Activated CD4-positive, alpha-beta T cell treated with anti-CD3 and anti-CD28 coated beads, Interleukin-2, amount 10 ng/mL, durations not matched to agents 24 days and 14 days (primary cell): Measurements from ENCODE around the gene TCP11L2. TPM values are rescaled to one million over a fixed set of nuclear protein-coding genes. Genes with fewer than 3 reads are reported as not detected.

ENCODE experiments used
- DNase-seq: peaks from one replicate; pipeline ENCODE4 v3.0.0; 2022
- H3K27ac Mint-ChIP-seq: one replicate; pipeline ENCODE4 v1.8.0; 2022; ENCODE audit warnings: mild to moderate bottlenecking, mixed read lengths
- H3K27me3 Mint-ChIP-seq: one replicate; pipeline ENCODE4 v1.8.0; 2022; ENCODE audit warnings: mixed read lengths
- H3K36me3 Mint-ChIP-seq: one replicate; pipeline ENCODE4 v1.8.0; 2022; ENCODE audit warnings: low read depth, mild to moderate bottlenecking, mixed read lengths
- H3K4me1 Mint-ChIP-seq: one replicate; pipeline ENCODE4 v1.8.0; 2021; ENCODE audit warnings: mixed read lengths
- H3K4me3 Mint-ChIP-seq: one replicate; pipeline ENCODE4 v1.8.0; 2022; ENCODE audit warnings: mild to moderate bottlenecking, moderate library complexity, mixed read lengths
- H3K9me3 Mint-ChIP-seq: one replicate; pipeline ENCODE4 v1.8.0; 2021; ENCODE audit warnings: mixed read lengths
- intact Hi-C: fragments of 100-400 bp; cut with micrococcal nuclease; formaldehyde crosslinking; loops from one replicate; pipeline ENCODE4 v1.15.1; 2023
- total RNA-seq: library from RNA; stranded (reverse); gene quantifications from 2 replicates; pipeline ENCODE4 v1.2.3, GENCODE V29; 2022

The TCP11L2 gene
- total RNA-seq, 1 donor from 2014 or later = 3.2 TPM

DNA sequence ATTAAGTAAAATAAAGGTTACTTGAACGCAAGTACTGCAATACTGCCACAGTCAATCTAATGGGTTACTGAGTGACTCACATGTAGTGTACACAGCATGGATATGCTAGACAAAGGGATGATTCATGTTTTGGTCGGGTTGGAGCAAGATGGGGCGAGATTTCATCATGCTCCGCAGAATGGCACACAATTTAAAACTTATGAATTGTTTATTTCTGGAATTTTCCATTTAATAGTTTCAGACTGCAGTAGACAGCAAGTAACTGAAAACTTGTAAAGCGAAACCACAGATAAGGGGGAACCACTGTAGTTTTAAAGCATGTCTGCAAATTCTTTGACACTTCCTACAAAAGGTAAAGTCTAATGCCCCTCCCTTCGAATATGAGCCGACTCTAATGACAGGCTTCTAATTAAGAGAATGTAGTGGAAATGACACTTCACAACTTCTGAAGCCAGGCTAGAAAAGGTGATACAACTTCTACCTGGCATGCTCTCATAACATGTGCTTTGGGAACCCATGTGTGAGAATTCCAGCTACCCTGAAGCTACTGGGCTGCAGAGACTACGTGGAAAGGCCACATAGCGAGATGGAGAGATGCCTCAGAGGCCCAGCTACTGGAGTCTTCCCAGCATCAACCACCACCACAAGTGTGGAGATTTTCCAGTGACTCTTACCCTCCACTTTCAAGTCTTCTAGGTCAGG is 13.9 kb upstream of the TCP11L2 start:
- H3K27me3 Mint-ChIP-seq = peaks cover 4% of the 10 kb centered on the region
- H3K36me3 Mint-ChIP-seq = no peaks in the 10 kb centered on the region
- H3K27ac Mint-ChIP-seq = peak overlapping the region; percentile 49
- H3K4me3 Mint-ChIP-seq = no peak overlapping the region
- no peaks in the 10 kb centered on the region for H3K9me3 Mint-ChIP-seq
- no peak for DNase-seq
- H3K4me1 Mint-ChIP-seq = peaks cover 12% of the 10 kb centered on the region
- intact Hi-C loops = no loop called here

DNA sequence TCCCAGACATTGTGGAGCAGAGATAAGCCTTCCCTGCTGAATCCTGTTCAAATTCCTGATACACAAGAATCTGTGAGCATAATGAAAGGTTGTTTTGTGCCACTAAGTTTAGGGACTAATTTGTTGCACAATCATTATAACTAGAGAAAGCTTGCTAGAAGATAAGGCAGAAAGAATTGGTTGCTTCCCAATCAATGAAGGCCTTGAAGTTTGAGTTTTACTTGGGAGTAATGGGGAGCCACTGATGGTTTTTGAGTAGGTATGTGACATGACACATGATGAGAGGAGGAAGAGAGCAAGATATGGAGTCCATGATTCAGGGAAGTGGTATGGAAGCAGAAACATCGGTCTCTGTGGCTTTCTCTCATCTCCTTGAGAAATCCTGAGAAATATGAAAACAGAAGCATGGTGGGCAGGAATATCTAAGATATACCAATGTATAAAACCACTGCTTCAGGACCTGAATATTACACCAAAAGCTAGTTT is 13.3 kb upstream of the TCP11L2 start:
- H3K27ac Mint-ChIP-seq = no peak overlapping the region

DNA sequence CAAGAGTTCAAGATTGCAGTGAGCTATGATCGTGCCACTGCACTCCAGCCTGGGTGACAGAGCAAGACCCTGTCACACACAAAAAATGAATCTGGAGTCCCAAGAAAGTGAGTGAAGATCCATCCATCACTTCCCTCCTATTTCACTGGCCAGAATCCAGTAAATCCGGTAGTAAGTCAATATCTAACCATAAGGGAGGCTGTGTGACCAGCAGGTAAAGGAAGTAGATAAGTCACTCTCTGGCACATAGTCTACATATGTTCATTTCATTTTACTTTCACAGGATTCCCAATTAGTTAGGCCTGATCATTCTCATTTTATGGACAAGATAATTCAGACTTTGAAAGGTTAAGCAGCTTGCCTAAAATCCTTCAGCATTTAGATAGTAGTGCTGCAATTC is 11.9 kb upstream of the TCP11L2 start:
- H3K4me1 Mint-ChIP-seq = peaks cover 4% of the 10 kb centered on the region
- H3K9me3 Mint-ChIP-seq = no peaks in the 10 kb centered on the region
- H3K36me3 Mint-ChIP-seq = no peaks in the 10 kb centered on the region
- H3K27ac Mint-ChIP-seq = no peak overlapping the region
- no peak overlapping the region for H3K4me3 Mint-ChIP-seq
- no peak for DNase-seq
- H3K27me3 Mint-ChIP-seq = no peaks in the 10 kb centered on the region
- intact Hi-C loops = no loop called here

More for the DNA sequence above, 13.3 kb upstream of the TCP11L2 start:
- H3K4me1 Mint-ChIP-seq = peaks cover 12% of the 10 kb centered on the region
- no peaks in the 10 kb centered on the region for H3K9me3 Mint-ChIP-seq
- H3K36me3 Mint-ChIP-seq = no peaks in the 10 kb centered on the region
- no peak overlapping the region for H3K4me3 Mint-ChIP-seq
- intact Hi-C loops = no loop called here
- DNase-seq = no peak
- peaks cover 3% of the 10 kb centered on the region for H3K27me3 Mint-ChIP-seq

DNA sequence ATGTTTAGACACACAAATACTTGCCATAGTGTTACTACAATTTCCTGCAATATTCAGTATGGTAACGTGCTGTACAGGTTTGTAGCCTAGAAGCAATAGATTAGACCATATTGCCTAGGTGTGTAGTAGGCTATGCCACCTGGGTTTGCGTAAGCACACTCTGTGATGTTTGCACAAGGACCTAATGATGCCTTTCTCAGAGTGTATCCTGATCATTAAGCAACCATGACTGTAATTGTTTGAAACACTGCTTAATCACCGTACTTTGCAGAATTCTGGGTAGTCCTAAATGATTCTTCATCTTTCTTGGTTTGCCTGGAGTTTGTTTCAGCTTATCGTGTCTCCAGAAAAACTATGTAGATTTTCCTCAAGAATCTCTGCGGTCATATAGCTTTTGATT is 11.2 kb upstream of the TCP11L2 start:
- peaks cover 4% of the 10 kb centered on the region for H3K4me1 Mint-ChIP-seq
- H3K36me3 Mint-ChIP-seq = no peaks in the 10 kb centered on the region
- H3K9me3 Mint-ChIP-seq = no peaks in the 10 kb centered on the region
- H3K27ac Mint-ChIP-seq = no peak overlapping the region
- no peak for DNase-seq
- intact Hi-C loops = no loop called here
- H3K4me3 Mint-ChIP-seq = no peak overlapping the region
- H3K27me3 Mint-ChIP-seq = no peaks in the 10 kb centered on the region

DNA sequence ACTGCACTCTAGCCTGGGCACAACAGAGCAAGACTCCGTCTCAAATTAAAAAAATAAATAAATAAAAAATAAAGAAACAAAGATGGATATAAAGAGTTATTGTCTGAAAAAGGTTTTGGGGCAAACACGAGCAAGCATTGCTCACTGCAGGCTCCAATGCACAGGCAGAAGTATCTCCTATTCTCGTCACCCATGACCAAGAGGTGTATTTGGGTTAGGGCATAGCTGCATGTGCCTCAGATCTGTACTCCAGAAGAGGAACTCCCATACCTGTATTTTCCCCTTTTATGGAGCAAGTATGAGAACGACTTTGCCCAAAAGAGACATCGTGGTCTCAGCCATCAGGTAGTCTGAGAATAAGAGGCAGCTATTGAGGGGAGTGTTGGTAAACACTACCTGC is 10.2 kb upstream of the TCP11L2 start:
- peaks cover 4% of the 10 kb centered on the region for H3K4me1 Mint-ChIP-seq
- DNase-seq = no peak
- no peak overlapping the region for H3K27ac Mint-ChIP-seq
- intact Hi-C loops = no loop called here
- H3K36me3 Mint-ChIP-seq = no peaks in the 10 kb centered on the region
- H3K9me3 Mint-ChIP-seq = peaks cover under 1% of the 10 kb centered on the region
- H3K27me3 Mint-ChIP-seq = no peaks in the 10 kb centered on the region
- no peak overlapping the region for H3K4me3 Mint-ChIP-seq

DNA sequence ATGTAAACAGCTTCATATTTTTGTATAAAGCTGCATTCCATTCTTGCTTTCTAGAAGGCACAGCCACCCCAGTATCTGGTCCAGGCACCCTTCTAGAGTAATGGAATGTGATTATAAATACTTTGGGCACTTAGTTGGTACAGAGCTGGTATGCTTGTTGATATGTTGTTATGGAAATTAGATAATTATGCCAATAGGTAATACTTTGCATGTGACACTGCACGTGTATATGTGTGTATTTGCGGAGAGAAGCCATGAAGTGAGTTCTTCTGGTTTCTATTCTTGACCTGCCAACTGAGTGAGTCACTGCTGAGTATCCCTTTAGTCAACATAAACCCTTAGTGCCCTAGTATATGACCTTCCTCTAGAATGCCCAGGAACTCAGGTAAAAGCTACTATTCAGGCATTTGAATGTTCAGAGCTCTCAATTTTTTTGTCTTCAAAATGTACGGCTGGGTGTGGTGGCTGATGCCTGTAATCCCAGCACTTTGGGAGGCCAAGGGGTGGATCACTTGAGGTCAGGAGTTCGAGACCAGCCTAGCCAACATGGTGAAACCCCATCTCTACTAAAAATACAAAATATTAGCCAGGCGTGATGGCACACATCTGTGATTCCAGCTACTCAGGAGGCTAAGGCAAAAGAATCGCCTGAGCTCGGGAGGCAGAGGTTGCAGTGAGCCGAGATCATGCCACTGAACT is 6.2 kb upstream of the TCP11L2 start:
- intact Hi-C loops = no loop called here
- Mint-ChIP-seq H3K4me1 (peaks cover 9% of the 10 kb centered on the region), H3K4me3 (no peak overlapping the region), H3K9me3 (peaks cover 4% of the 10 kb centered on the region), H3K36me3 (no peaks in the 10 kb centered on the region), H3K27me3 (no peaks in the 10 kb centered on the region), H3K27ac (no peak overlapping the region)
- no peak for DNase-seq

DNA sequence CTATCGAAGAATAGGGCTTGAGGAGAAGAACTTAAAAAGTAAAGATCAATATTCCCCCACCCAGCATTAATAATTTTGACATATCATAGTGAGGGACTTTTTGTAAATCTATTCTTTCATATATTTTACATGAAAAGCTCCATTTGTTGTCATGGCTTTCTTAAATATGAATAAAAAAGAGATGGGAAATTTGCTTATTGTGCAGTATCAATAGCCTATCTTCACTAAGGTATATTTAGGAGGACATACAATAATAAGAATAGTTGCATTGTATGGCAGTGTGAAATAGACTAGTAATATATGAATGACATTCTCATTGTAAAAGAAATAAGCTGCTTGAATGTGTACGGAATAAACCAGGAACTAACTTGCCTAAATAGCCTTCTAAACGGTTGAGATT is 5.5 kb upstream of the TCP11L2 start:
- Mint-ChIP-seq H3K9me3 (peaks cover 4% of the 10 kb centered on the region), H3K27me3 (no peaks in the 10 kb centered on the region)

DNA sequence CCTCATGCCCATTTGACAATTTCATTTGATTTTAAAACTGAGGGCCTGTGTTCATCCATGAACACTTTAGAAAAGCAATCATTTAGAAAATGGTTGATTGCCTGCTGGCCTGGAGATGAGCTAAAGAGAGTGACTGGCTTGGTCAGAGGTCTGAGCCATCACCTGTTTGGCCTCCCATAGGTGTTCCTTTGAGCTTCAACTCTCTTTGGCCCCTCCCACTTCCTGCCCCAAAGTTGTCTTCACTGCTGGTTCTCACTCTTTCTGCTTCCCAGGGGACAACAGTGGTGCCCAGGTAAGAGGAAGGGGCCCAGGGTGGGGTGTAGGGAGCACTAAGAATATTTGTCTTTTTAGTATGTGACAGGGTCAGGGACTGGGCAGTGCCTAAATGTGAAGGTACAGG is 4.9 kb upstream of the TCP11L2 start:
- intact Hi-C loops = no loop called here
- Mint-ChIP-seq H3K4me3 (no peak overlapping the region), H3K9me3 (peaks cover 4% of the 10 kb centered on the region), H3K27me3 (no peaks in the 10 kb centered on the region), H3K27ac (no peak overlapping the region), H3K36me3 (peaks cover 2% of the 10 kb centered on the region), H3K4me1 (peaks cover 18% of the 10 kb centered on the region)
- no peak for DNase-seq

More for the DNA sequence above, 5.5 kb upstream of the TCP11L2 start:
- intact Hi-C loops = no loop called here
- no peak overlapping the region for H3K4me3 Mint-ChIP-seq
- DNase-seq = no peak
- peaks cover 16% of the 10 kb centered on the region for H3K4me1 Mint-ChIP-seq
- H3K27ac Mint-ChIP-seq = no peak overlapping the region
- H3K36me3 Mint-ChIP-seq = no peaks in the 10 kb centered on the region

DNA sequence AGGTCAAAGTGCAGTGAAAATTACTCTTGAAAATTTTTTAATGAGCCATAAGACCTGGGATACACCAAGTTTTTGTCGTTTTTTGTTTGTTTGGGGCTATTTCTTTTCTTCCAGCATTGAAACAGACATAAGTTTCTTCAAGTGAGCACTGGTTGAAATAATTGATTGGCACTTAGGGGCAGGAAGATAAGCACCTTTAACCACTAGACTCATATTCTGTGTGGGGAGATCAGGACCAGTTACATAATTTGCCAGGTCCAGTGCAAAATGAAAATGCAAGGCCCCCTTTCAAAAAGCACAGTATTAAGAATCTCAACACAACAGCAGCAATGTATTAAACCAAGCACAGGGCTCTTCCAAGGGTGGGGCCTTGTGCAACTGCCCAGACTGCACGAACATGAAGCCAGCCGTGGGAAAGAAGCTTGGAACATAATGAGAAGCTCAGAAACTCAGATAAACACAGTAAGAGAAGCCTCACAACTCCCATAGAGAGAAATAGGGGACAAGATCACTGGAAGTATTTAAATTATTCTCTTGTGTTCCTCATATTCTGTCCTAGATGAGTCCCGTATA is 3.2 kb upstream of the TCP11L2 start:
- H3K4me1 Mint-ChIP-seq = peaks cover 25% of the 10 kb centered on the region
- no peaks in the 10 kb centered on the region for H3K27me3 Mint-ChIP-seq
- no peak overlapping the region for H3K4me3 Mint-ChIP-seq
- intact Hi-C loops = no loop called here
- no peak for DNase-seq
- H3K27ac Mint-ChIP-seq = no peak overlapping the region
- peaks cover 4% of the 10 kb centered on the region for H3K9me3 Mint-ChIP-seq
- peaks cover 2% of the 10 kb centered on the region for H3K36me3 Mint-ChIP-seq

DNA sequence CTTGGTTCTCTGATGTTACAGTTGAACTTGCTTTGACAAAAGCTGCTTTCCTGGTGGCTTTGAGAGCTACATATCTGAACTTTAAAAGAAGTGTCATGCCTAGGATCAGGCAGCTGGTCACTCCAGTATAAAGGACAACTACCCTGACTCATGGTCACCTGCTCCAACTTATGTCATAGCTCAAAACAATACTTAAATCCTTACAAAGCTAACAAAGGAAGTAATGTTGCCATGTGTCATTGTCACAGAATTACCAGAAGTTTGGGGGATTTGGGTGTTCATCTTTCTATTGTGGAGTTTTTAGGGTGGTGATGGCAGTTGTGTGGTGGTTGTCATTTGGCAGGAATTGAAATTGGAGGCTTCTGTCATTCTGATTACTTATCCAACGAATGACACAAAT is 1.8 kb upstream of the TCP11L2 start:
- DNase-seq = no peak
- Mint-ChIP-seq H3K4me1 (peaks cover 37% of the 10 kb centered on the region), H3K27ac (peak overlapping the region; percentile 3), H3K9me3 (peaks cover 4% of the 10 kb centered on the region), H3K4me3 (peak overlapping the region; percentile 36), H3K27me3 (no peaks in the 10 kb centered on the region), H3K36me3 (peaks cover 2% of the 10 kb centered on the region)
- intact Hi-C loops = loop anchor here (5.0 kb wide), 3 partner anchors 472 to 968 kb away; partner anchors contain the start of genes C12orf75, RIC8B and TMEM263

DNA sequence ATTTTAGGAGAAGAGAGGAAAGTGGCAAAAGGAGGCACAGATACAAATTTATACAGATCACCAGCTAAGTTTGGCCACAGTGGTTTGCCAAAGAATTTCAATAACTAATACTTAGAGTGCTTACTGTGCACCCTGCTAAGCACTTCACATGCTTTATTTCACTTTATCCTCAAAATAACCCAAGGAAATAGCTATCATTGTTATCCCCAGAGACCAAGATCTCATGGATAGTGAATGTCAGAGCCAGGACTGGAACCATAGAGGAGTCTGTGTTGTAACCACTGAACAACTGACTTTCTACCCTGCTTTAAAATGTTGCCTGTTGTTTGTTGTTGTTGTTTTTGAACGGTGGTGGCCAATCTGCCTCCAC is 1.3 kb upstream of the TCP11L2 start:
- peak overlapping the region; percentile 93 for H3K27ac Mint-ChIP-seq
- H3K27me3 Mint-ChIP-seq = no peaks in the 10 kb centered on the region
- peaks cover 4% of the 10 kb centered on the region for H3K9me3 Mint-ChIP-seq
- intact Hi-C loops = loop anchor here (5.0 kb wide), 3 partner anchors 471 to 969 kb away; partner anchors contain the start of genes C12orf75, RIC8B and TMEM263
- peak overlapping the region; percentile 85 for H3K4me3 Mint-ChIP-seq
- no peak for DNase-seq
- H3K4me1 Mint-ChIP-seq = peaks cover 38% of the 10 kb centered on the region
- H3K36me3 Mint-ChIP-seq = peaks cover 2% of the 10 kb centered on the region

DNA sequence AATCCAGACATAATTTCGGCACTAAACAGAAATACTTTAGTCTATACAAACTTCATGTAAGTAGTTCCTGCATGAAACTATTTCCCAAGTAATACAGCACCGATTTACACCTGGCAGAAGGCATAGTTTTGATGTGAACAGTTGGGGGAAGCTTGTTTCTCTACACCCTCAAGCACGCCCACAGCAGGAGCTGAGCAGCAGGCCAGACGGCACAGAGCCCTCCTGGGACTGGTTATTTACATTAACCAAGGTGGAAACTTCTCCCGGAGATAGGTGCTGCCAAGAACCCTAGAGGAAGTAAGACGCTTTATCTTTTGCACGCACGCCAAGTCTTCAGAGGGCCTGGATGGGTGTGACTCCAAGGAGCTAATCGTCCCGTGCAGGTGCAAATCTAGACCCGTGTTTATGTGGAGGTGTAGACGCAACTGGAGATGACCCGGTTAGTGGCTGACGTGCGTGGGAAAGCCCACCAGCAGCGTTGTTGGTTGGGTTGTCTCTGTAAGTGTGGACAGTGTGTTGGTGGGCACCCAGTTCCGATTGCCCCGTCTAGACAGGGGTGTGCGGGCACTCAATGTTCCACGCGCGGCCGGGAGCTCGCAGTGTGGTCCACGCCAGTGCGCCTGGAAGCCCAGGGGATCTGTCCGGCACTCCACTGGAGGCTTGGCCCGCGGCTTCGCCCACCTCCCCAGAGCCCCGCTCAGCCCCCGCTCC is 767 bp upstream of the TCP11L2 start:
- H3K4me3 Mint-ChIP-seq = peak overlapping the region; percentile 85
- no peaks in the 10 kb centered on the region for H3K27me3 Mint-ChIP-seq
- H3K9me3 Mint-ChIP-seq = peaks cover 4% of the 10 kb centered on the region
- H3K36me3 Mint-ChIP-seq = peaks cover 2% of the 10 kb centered on the region
- intact Hi-C loops = loop anchor here (2.0 to 5.0 kb wide), 5 partner anchors 53 to 969 kb away; partner anchors contain the start of genes C12orf75, CKAP4, CRY1 and RIC8B
- H3K27ac Mint-ChIP-seq = peak overlapping the region; percentile 93
- peaks cover 39% of the 10 kb centered on the region for H3K4me1 Mint-ChIP-seq
- peak; percentile 89 for DNase-seq

DNA sequence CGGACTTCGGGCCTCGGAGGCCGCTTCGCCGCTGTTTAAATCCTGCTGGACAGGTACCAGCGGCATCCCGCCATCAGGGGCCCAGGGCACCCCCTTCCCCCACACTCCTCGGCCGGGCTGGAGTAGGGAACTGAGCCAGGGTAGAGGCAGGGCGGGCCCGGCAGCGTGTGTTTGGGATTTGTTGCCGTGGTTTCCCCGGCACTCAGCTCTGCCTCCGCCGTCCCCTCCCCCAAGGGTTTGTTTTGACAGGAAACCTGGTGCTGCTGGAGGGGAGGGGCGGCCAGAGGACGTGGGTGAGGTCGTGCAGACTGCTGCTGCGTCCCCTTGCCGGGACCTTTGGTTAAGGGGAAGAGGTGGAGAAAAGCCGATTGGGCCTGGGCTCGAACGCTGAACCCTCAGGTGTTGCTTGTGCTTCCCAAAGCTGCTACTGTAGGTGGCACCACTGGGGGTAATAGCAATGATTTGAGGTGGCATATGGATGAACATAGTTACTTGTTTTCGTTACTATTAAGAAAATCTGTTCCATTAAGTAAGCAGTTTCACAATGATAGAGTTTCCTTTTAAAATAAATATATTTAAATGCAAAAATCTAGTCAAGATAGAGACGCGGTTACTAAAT is 778 bp downstream of the TCP11L2 start:
- Mint-ChIP-seq H3K4me1 (peaks cover 37% of the 10 kb centered on the region), H3K4me3 (peak overlapping the region; percentile 97), H3K9me3 (no peaks in the 10 kb centered on the region), H3K27ac (peak overlapping the region; percentile 100), H3K27me3 (no peaks in the 10 kb centered on the region), H3K36me3 (peaks cover 2% of the 10 kb centered on the region)
- DNase-seq = peak; percentile 96
- intact Hi-C loops = loop anchor here (1.0 to 5.0 kb wide), 6 partner anchors 54 to 971 kb away; partner anchors contain the start of genes C12orf75, CKAP4, CRY1 and POLR3B
